T-cell (primary cell): ENCODE results near the gene RHOG. TPM values are rescaled to one million over a fixed set of nuclear protein-coding genes. Genes with fewer than 3 reads are reported as not detected.
"Not testable (repeated sequence)": the region's sequence is repeated elsewhere in the genome, so short reads cannot be mapped to it uniquely, and the experiment has no call there.

Experiments used
- ATAC-seq, 4 experiments: fragments of 200-7000 bp in 3 of 4; fragments of 150-1000 bp in 1 of 4; cut with Tn5 transposase; replicated peaks in 1 of 4; 1 replicate in 3 of 4; 2 replicates in 1 of 4; pipeline ENCODE4 v1.10.0; 2021; ENCODE audit warnings: moderate library complexity in 3 of 4, mild to moderate bottlenecking in 2 of 4, moderate number of reproducible peaks in 1 of 4
- CTCF ChIA-PET, 2 donors: fragments of 300-600 bp; sonication (Branson Sonifier 250); formaldehyde crosslinking; loops; one replicate each; lab custom pipeline; 2022; ENCODE audit warnings: antibody characterized with exemption in 2 of 2; lab: Charles Lee
- POLR2A ChIA-PET, 2 donors: fragments of 300-600 bp; sonication (Branson Sonifier 250); formaldehyde crosslinking; loops; one replicate each; lab custom pipeline; 2022; ENCODE audit warnings: antibody characterized with exemption in 2 of 2; lab: Charles Lee
- DNase-seq, 35 experiments: peaks; one replicate each; pipeline versions ENCODE4 v3.0.0 to v3.0.0-alpha.2; 2013 to 2023
- H3K27ac ChIP-seq: one replicate; pipeline ENCODE4 v1.5.1; 2013; ENCODE audit warnings: low read length
- H3K27me3 ChIP-seq, 2 experiments: replicated peaks in 1 of 2; 1 replicate in 1 of 2; 2 replicates in 1 of 2; pipeline versions ENCODE4 v1.6.1 to v1.7.0; 2013; ENCODE audit warnings: low read length in 1 of 2, mixed read lengths in 1 of 2; ENCODE audit not compliant: control insufficient read depth in 2 of 2, insufficient read depth in 2 of 2; ENCODE audit errors: extremely low read depth in 1 of 2
- H3K36me3 ChIP-seq, 2 donors: 1 replicate in 1 of 2; 2 replicates in 1 of 2; pipeline versions ENCODE4 v1.6.1 to v1.7.0; 2013; ENCODE audit warnings: low read length in 1 of 2; ENCODE audit not compliant: control insufficient read depth in 2 of 2, insufficient read depth in 1 of 2; ENCODE audit errors: extremely low read depth in 1 of 2
- H3K4me1 ChIP-seq, 2 experiments: 1 replicate in 1 of 2; 2 replicates in 1 of 2; pipeline versions ENCODE4 v1.6.1 to v1.7.0; 2013; ENCODE audit warnings: low read length in 2 of 2, mixed read lengths in 1 of 2; ENCODE audit not compliant: insufficient read depth in 2 of 2, control insufficient read depth in 1 of 2; ENCODE audit errors: extremely low read depth in 1 of 2
- H3K4me3 ChIP-seq, 2 donors: 1 replicate in 1 of 2; 2 replicates in 1 of 2; pipeline versions ENCODE4 v1.5.1 to v1.7.0; 2013; ENCODE audit warnings: mild to moderate bottlenecking in 2 of 2, low read length in 1 of 2, moderate library complexity in 1 of 2; ENCODE audit not compliant: control insufficient read depth in 1 of 2; ENCODE audit errors: extremely low read depth in 1 of 2
- H3K9me3 ChIP-seq: 2 replicates; pipeline ENCODE4 v1.7.0; 2013
- H3K27ac Mint-ChIP-seq, 2 donors: one replicate each; pipeline ENCODE4 v1.8.0; 2020 to 2021; ENCODE audit warnings: mild to moderate bottlenecking in 2 of 2, mixed read lengths in 2 of 2
- H3K27me3 Mint-ChIP-seq, 2 donors: one replicate each; pipeline ENCODE4 v1.8.0; 2021 to 2022; ENCODE audit warnings: mixed read lengths in 2 of 2
- H3K36me3 Mint-ChIP-seq: one replicate; pipeline ENCODE4 v1.8.0; 2021; ENCODE audit warnings: mixed read lengths
- H3K4me1 Mint-ChIP-seq, 3 donors: one replicate each; pipeline ENCODE4 v1.8.0; 2020 to 2022; ENCODE audit warnings: mixed read lengths in 3 of 3, mild to moderate bottlenecking in 1 of 3
- H3K4me3 Mint-ChIP-seq, 3 donors: one replicate each; pipeline ENCODE4 v1.8.0; 2020 to 2022; ENCODE audit warnings: mild to moderate bottlenecking in 3 of 3, mixed read lengths in 3 of 3, moderate library complexity in 3 of 3
- H3K9me3 Mint-ChIP-seq, 3 donors: one replicate each; pipeline ENCODE4 v1.8.0; 2020 to 2022; ENCODE audit warnings: mixed read lengths in 3 of 3
- WGBS: methylation state at CpG from one replicate; pipeline ENCODE4 v1.1.5; 2013; ENCODE audit warnings: missing lambda C conversion rate; ENCODE audit not compliant: insufficient coverage; 5-methylcytosine and 5-hydroxymethylcytosine counted together
- total RNA-seq, 35 experiments: library from RNA in 6 of 35; stranded (reverse) in 6 of 35; fragments of 120-200 nt in 1 of 35; gene quantifications; one replicate each; pipeline versions ENCODE4 v1.2.1 to v1.2.4 and lab custom pipeline; 2013 to 2026

The RHOG gene
- total RNA-seq, 5 donors from 2014 or later (not counting 1 experiment from before 2014, with no cell fraction given), result 88.1 to 108 (median 106) TPM

DNA sequence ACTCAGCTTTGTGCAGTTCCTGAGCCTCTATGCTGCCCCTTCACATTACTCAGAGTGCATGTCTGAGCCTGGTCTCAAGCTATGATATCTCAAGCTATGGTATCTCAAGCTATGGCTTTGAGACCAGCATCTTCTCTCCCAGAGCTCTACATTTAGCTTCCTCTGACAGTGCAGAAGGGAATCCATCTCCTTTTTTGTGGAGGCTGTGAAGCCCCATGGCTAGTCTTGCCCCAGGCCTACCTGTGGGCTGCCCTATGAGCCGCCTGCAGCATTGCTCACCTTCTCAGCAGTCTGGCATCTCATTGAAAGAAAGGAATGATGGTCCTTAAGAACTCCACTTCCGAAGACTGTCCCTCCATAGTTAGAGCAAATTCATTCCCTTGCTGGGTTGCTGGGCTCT, 19.8 kb downstream of the RHOG start:
- H3K4me3 Mint-ChIP-seq, result no peak overlapping the region
- Histone ChIP-seq H3K4me1 (peaks cover 2 to 18% of the 10 kb centered on the region in 2 experiments), H3K27ac (no peak overlapping the region), H3K36me3 (peaks cover 6 to 13% of the 10 kb centered on the region in 2 donors), H3K9me3 (no peaks in the 10 kb centered on the region), H3K4me3 (no peak overlapping the region), H3K27me3 (no peaks in the 10 kb centered on the region)
- CTCF ChIA-PET, result interaction anchor here (0.5 to 1.3 kb wide), 2 partner anchors 18 to 28 kb away, joined by 3 read pairs; no protein-coding TSS in a partner anchor
- H3K27me3 Mint-ChIP-seq, result no peaks in the 10 kb centered on the region
- no peak overlapping the region for H3K27ac Mint-ChIP-seq
- WGBS, result 100% methylated on average over 2 of the region's 2 CpGs
- peaks cover 4% of the 10 kb centered on the region for H3K36me3 Mint-ChIP-seq
- ATAC-seq, result no peak
- POLR2A ChIA-PET, result interaction anchor here in 1 of 2 donors (0.5 to 1.5 kb wide), 2 partner anchors 15 to 21 kb away, joined by 3 to 6 read pairs; no protein-coding TSS in a partner anchor
- peaks cover 22 to 25% (median 22%) of the 10 kb centered on the region in 3 donors for H3K4me1 Mint-ChIP-seq
- H3K9me3 Mint-ChIP-seq, result no peaks in the 10 kb centered on the region
- DNase-seq, result no peak

DNA sequence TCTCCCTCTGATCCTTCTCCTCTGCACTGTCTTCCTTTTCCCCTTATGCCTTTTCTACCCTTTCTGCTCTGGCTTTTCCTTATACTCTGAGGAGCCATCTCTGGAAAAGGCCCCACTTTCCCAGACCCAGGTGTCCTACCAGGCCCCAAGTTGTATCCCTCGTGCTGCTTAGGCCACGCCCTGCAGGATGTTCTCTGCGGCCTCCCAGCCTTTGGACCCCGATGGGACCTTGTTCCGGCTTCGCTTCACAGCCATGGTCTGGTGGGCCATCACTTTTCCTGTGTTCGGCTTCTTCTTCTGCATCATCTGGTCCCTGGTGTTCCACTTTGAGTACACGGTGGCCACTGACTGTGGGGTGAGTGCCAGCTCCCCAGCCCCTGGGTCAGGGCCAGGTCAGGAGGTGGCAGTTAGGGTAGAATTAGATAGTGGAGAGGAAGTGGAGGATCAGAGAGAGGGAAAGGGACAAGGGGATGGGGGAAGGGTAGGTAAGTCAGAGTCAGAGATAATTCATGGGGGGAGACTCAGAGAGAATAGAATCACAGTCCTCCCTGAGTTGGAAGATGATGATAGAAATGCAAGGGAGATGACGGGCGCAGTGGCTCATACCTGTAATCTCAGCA, 23.5 kb downstream of the RHOG start:
- ChIA-PET POLR2A (interaction anchor here in 1 of 2 donors (0.7 kb wide), 1 partner anchor 66 kb away, joined by 5 read pairs; no protein-coding TSS in a partner anchor), CTCF (interaction anchor here in 1 of 2 donors (0.8 kb wide), 1 partner anchor 32 kb away, joined by 6 read pairs; no protein-coding TSS in a partner anchor)
- Mint-ChIP-seq H3K36me3 (peaks cover 4% of the 10 kb centered on the region), H3K27ac (no peak overlapping the region), H3K27me3 (no peaks in the 10 kb centered on the region), H3K4me3 (no peak overlapping the region), H3K9me3 (no peaks in the 10 kb centered on the region), H3K4me1 (no peaks in the 10 kb centered on the region)
- no peak for DNase-seq
- Histone ChIP-seq H3K9me3 (no peaks in the 10 kb centered on the region), H3K4me1 (no peaks in the 10 kb centered on the region), H3K4me3 (no peak overlapping the region), H3K27ac (no peak overlapping the region), H3K27me3 (no peaks in the 10 kb centered on the region), H3K36me3 (peaks cover 3 to 6% of the 10 kb centered on the region in 2 donors)
- 92% methylated on average over 10 of the region's 10 CpGs for WGBS
- no peak for ATAC-seq

DNA sequence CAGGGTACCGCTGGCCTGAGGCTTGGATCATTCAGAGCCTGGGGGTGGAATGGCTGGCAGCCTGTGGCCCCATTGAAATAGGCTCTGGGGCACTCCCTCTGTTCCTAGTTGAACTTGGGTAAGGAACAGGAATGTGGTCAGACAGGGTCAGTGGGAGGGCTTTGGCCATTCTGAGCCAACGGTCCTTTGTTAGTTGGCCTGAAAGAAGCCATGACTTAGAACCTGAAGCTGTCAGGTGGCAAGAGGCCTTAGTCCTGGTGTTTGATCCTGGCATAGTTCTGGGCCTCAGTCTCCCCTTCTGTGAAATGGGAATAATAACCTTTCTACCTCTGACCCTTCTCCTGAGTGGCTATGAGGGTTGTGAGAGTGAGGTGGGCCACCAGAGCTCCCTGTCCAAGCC, 24.1 kb downstream of the RHOG start:
- no peak overlapping the region for H3K4me3 Mint-ChIP-seq
- H3K4me1 ChIP-seq, result no peaks in the 10 kb centered on the region
- no peak overlapping the region for H3K27ac ChIP-seq
- peaks cover 4% of the 10 kb centered on the region for H3K36me3 Mint-ChIP-seq
- H3K27me3 ChIP-seq, result no peaks in the 10 kb centered on the region
- ChIA-PET POLR2A (no interaction called here), CTCF (no interaction called here)
- ATAC-seq, result no peak
- WGBS, result 85% methylated on average over 2 of the region's 2 CpGs
- H3K4me3 ChIP-seq, result no peak overlapping the region
- no peaks in the 10 kb centered on the region for H3K27me3 Mint-ChIP-seq
- no peak overlapping the region for H3K27ac Mint-ChIP-seq
- no peak for DNase-seq
- H3K9me3 Mint-ChIP-seq, result no peaks in the 10 kb centered on the region
- H3K4me1 Mint-ChIP-seq, result no peaks in the 10 kb centered on the region
- no peaks in the 10 kb centered on the region for H3K9me3 ChIP-seq
- peaks cover 3 to 6% of the 10 kb centered on the region in 2 donors for H3K36me3 ChIP-seq

DNA sequence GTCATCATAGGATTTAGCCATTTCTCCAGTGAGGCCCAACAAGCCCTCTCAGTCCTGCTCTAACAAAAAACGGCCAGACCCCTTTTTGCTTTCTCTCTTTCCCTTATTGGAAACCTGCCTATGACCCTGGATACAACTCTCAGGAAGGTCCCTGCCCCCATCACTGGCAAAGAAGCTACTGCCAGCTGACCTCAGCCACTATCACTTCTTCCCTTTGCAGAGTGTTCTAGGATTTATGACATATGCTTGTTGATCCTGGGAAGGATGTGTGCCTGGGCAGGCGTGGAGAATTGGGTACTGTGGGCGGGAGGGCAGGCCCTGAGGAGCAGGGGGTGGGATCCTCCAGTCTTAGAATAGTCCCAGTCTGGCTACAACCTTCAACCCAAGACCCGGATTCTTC, 24.9 kb downstream of the RHOG start:
- Histone ChIP-seq H3K4me3 (no peak overlapping the region), H3K27ac (no peak overlapping the region), H3K4me1 (no peaks in the 10 kb centered on the region), H3K9me3 (no peaks in the 10 kb centered on the region), H3K36me3 (peaks cover 3 to 6% of the 10 kb centered on the region in 2 donors), H3K27me3 (no peaks in the 10 kb centered on the region)
- no CpG with 5 or more reads among the region's 4 CpGs for WGBS
- no peaks in the 10 kb centered on the region for H3K4me1 Mint-ChIP-seq
- ATAC-seq (no peak), DNase-seq (no peak)
- H3K9me3 Mint-ChIP-seq, result no peaks in the 10 kb centered on the region
- peaks cover 4% of the 10 kb centered on the region for H3K36me3 Mint-ChIP-seq
- POLR2A ChIA-PET, result no interaction called here
- no peak overlapping the region for H3K4me3 Mint-ChIP-seq
- CTCF ChIA-PET, result interaction anchor here (0.6 to 0.7 kb wide), 2 partner anchors 21 to 803 kb away, joined by 3 to 5 read pairs; no protein-coding TSS in a partner anchor
- H3K27me3 Mint-ChIP-seq, result no peaks in the 10 kb centered on the region
- H3K27ac Mint-ChIP-seq, result no peak overlapping the region

DNA sequence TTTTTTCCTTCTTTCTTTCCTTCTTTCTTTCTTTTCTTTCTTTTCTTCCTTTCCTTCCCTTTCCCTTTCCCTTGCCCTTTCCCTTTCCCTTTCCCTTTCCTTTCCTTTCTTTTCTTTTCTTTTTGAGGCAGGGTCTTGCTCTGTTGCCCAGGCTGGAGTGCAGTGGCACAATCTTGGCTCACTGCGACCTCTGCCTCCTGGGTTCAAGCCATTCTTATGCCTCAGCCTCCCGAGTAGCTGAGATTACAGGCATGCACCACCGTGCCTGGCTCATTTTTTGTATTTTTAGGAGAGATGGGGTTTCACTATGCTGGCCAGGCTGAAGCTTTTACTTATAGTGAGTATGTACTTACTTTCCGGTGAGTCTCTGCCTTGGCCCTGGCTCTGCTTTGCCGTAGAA, 25.9 kb downstream of the RHOG start:
- H3K9me3 Mint-ChIP-seq, H3K27ac ChIP-seq, H3K9me3 ChIP-seq, H3K4me3 Mint-ChIP-seq, H3K4me3 ChIP-seq, H3K4me1 ChIP-seq, H3K4me1 Mint-ChIP-seq, DNase-seq, H3K27me3 Mint-ChIP-seq, H3K27ac Mint-ChIP-seq, H3K36me3 ChIP-seq, H3K36me3 Mint-ChIP-seq, H3K27me3 ChIP-seq, POLR2A ChIA-PET, ATAC-seq: not testable (repeated sequence)
- 100% methylated on average over 5 of the region's 5 CpGs for WGBS
- CTCF ChIA-PET, result interaction anchor here in 1 of 2 donors (0.7 kb wide), 1 partner anchor 240 kb away, joined by 5 read pairs; no protein-coding TSS in a partner anchor

DNA sequence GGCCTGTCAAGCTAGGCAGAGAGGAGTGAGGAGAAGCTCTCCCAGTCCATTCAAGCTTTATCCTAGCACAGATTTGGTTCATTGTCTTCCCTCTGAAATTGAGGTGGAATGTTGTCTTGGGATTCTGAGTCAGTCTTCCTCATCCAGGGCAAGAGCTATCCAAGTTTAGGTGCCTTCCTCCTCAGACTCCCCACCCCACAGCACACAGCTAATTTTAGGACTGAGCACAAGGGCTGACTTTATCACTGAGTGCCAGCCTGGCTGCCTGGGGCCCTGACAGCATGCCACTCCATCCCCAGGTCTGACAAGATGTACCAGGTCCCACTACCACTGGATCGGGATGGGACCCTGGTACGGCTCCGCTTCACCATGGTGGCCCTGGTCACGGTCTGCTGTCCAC, 29.8 kb downstream of the RHOG start:
- H3K4me1 Mint-ChIP-seq, result peaks cover 16 to 20% (median 17%) of the 10 kb centered on the region in 3 donors
- WGBS, result 93% methylated on average over 4 of the region's 4 CpGs
- Histone ChIP-seq H3K27me3 (no peaks in the 10 kb centered on the region), H3K4me3 (no peak overlapping the region), H3K9me3 (no peaks in the 10 kb centered on the region), H3K4me1 (peaks cover 0 to 16% of the 10 kb centered on the region in 2 experiments), H3K36me3 (no peaks in the 10 kb centered on the region), H3K27ac (no peak overlapping the region)
- ATAC-seq, result no peak
- CTCF ChIA-PET, result interaction anchor here in 1 of 2 donors (0.7 kb wide), 2 partner anchors 15 to 68 kb away, joined by 3 to 4 read pairs; no protein-coding TSS in a partner anchor
- no peak for DNase-seq
- no peak overlapping the region for H3K27ac Mint-ChIP-seq
- H3K27me3 Mint-ChIP-seq, result no peaks in the 10 kb centered on the region
- H3K4me3 Mint-ChIP-seq, result no peak overlapping the region
- POLR2A ChIA-PET, result interaction anchor here in 1 of 2 donors (0.6 kb wide), 1 partner anchor 29 kb away, joined by 5 read pairs; no protein-coding TSS in a partner anchor
- H3K36me3 Mint-ChIP-seq, result no peaks in the 10 kb centered on the region
- no peaks in the 10 kb centered on the region for H3K9me3 Mint-ChIP-seq
